Smooth muscle cell (in vitro differentiated cells): Measurements from ENCODE around the gene CHRNA4. TPM values are rescaled to one million over a fixed set of nuclear protein-coding genes. Genes with fewer than 3 reads are reported as not detected.

Source experiments
- DNase-seq: peaks from one replicate; lab custom pipeline; 2025; ENCODE audit not compliant: unreplicated experiment; lab: John Stamatoyannopoulos, UW
- H2AFZ ChIP-seq: fragments of 200-600 bp; sonication (generic); 2 replicates; pipeline ENCODE4 v1.6.0; 2016; ENCODE audit warnings: antibody characterized with exemption, low read depth, mild to moderate bottlenecking
- H3F3A ChIP-seq: fragments of 200-600 bp; sonication (generic); 2 replicates; pipeline ENCODE4 v1.6.0; 2017; ENCODE audit warnings: antibody characterized with exemption, low read depth
- H3K27ac ChIP-seq: fragments of 200-600 bp; sonication (generic); 2 replicates; pipeline ENCODE4 v1.5.1; 2016; ENCODE audit warnings: low read depth, mild to moderate bottlenecking
- H3K27me3 ChIP-seq: fragments of 200-600 bp; sonication (generic); 2 replicates; pipeline ENCODE4 v1.6.1; 2016; ENCODE audit warnings: low read depth, mild to moderate bottlenecking
- H3K36me3 ChIP-seq: fragments of 200-600 bp; sonication (generic); 2 replicates; pipeline ENCODE4 v1.5.1; 2016; ENCODE audit warnings: low read depth
- H3K4me1 ChIP-seq: fragments of 200-600 bp; sonication (generic); 2 replicates; pipeline ENCODE4 v1.5.1; 2016; ENCODE audit warnings: low read depth
- H3K4me2 ChIP-seq: fragments of 200-600 bp; sonication (generic); 2 replicates; pipeline ENCODE4 v1.6.0; 2016; ENCODE audit warnings: mild to moderate bottlenecking
- H3K4me3 ChIP-seq: fragments of 200-600 bp; sonication (generic); 2 replicates; pipeline ENCODE4 v1.5.1; 2016; ENCODE audit warnings: mild to moderate bottlenecking
- H3K79me2 ChIP-seq: fragments of 200-600 bp; sonication (generic); 2 replicates; pipeline ENCODE4 v1.6.0; 2016; ENCODE audit warnings: low read depth, mild to moderate bottlenecking
- H3K9ac ChIP-seq: fragments of 200-600 bp; sonication (generic); 2 replicates; pipeline ENCODE4 v1.6.0; 2016; ENCODE audit warnings: low read depth
- H3K9me3 ChIP-seq: fragments of 200-600 bp; sonication (generic); replicated peaks from 2 replicates; pipeline ENCODE4 v1.5.1; 2016; ENCODE audit warnings: low read depth
- H4K20me1 ChIP-seq: fragments of 200-600 bp; sonication (generic); 2 replicates; pipeline ENCODE4 v1.6.0; 2016; ENCODE audit warnings: low read depth
- CTCF ChIP-seq: fragments of 200-600 bp; sonication (generic); IDR thresholded peaks from 2 replicates; pipeline ENCODE4 v1.5.1; 2017; ENCODE audit warnings: borderline replicate concordance, mild to moderate bottlenecking, antibody characterized with exemption; ENCODE audit not compliant: insufficient read depth, poor library complexity, severe bottlenecking
- WGBS: methylation state at CpG from one replicate; pipeline ENCODE4 v1.1.7; 2016; ENCODE audit warnings: low lambda C conversion rate; 5-methylcytosine and 5-hydroxymethylcytosine counted together
- polyA plus RNA-seq: library from polyadenylated mRNA; unstranded; fragments of >200 nt; fragmentation: Nextera tagmentation; extraction: Ambion mirVana; gene quantifications from 2 replicates; pipeline ENCODE4 v1.2.1, GENCODE V29; 2016
- total RNA-seq: library from RNA; depleted of rRNA; stranded (reverse); fragments of >200 nt; gene quantifications from 2 replicates; pipeline ENCODE4 v1.2.3, GENCODE V29; 2014

The CHRNA4 gene
- total and polyA plus RNA-seq, 2 experiments from 2014 or later, result 0.03 TPM; not detected in 1

- Histone ChIP-seq H3K36me3 (no peaks in the 10 kb centered on the region), H4K20me1 (no peaks in the 10 kb centered on the region), H3K9ac (no peak overlapping the region), H3K9me3 (no peaks in the 10 kb centered on the region), H3K27ac (no peak overlapping the region), H3K27me3 (no peaks in the 10 kb centered on the region), H3K4me3 (no peak overlapping the region), H3K79me2 (no peaks in the 10 kb centered on the region), H3K4me2 (no peak overlapping the region), H3F3A (no peaks in the 10 kb centered on the region), H3K4me1 (no peaks in the 10 kb centered on the region), H2AFZ (no peak overlapping the region)
- 92% methylated on average over 18 of the region's 29 CpGs for WGBS
- TF ChIP-seq CTCF, result no peak
- DNase-seq, result no peak
These were observed 12.2 kb downstream of the CHRNA4 start for GRCh38 chr20:63348828-63349515.

DNA sequence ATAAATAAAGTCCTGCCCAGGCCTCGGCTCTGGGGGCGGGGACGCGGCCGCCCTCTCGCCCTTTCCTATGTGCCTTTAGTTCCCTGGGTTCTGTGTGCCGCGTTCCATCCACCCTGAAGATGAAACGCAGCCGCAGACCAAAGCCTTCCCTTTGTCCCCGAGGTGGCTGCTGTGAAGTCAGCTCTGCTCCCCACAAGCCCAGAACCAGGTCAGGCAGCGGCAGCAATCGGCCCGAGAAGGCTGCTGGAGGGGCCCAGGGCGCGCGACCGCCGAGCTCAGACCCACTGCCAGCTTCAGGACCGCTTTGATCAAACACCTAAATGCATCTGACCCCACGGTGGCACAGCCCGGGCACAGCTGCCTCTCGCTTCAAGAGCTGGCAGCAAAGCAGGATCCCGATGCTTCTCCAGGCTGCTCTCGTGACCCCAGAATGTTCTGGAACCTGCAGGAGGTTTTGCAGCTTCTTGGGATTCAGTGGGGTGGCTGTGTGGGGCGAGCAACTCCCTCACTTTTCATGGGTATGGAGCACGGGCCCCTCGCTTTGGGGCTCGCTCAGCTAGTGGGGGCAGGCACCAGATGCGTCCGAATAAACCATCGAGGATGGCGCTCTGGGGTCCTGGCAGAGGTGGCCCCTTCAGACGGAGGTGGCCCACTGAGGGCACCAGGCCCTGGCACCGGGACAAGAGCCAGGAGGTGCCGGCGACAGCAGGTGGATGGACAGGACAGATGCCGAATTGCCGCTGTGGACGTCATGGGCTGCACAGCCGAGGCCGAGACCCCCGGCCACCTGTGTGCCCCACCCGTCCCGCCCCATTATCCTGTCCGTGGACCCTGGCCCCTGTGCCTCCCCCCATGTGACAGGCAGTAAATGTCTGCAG, 13.0 kb downstream of the CHRNA4 start:
- no peak overlapping the region for H3K4me3 ChIP-seq
- H3K36me3 ChIP-seq, result no peaks in the 10 kb centered on the region
- no peaks in the 10 kb centered on the region for H3K4me1 ChIP-seq
- H3K79me2 ChIP-seq, result no peaks in the 10 kb centered on the region
- H4K20me1 ChIP-seq, result no peaks in the 10 kb centered on the region
- no peaks in the 10 kb centered on the region for H3K9me3 ChIP-seq
- H3F3A ChIP-seq, result no peaks in the 10 kb centered on the region
- TF ChIP-seq CTCF, result no peak
- WGBS, result 91% methylated on average over 41 of the region's 46 CpGs
- no peak overlapping the region for H2AFZ ChIP-seq
- no peak overlapping the region for H3K4me2 ChIP-seq
- DNase-seq, result no peak
- H3K27ac ChIP-seq, result no peak overlapping the region
- H3K9ac ChIP-seq, result no peak overlapping the region
- H3K27me3 ChIP-seq, result no peaks in the 10 kb centered on the region

DNA sequence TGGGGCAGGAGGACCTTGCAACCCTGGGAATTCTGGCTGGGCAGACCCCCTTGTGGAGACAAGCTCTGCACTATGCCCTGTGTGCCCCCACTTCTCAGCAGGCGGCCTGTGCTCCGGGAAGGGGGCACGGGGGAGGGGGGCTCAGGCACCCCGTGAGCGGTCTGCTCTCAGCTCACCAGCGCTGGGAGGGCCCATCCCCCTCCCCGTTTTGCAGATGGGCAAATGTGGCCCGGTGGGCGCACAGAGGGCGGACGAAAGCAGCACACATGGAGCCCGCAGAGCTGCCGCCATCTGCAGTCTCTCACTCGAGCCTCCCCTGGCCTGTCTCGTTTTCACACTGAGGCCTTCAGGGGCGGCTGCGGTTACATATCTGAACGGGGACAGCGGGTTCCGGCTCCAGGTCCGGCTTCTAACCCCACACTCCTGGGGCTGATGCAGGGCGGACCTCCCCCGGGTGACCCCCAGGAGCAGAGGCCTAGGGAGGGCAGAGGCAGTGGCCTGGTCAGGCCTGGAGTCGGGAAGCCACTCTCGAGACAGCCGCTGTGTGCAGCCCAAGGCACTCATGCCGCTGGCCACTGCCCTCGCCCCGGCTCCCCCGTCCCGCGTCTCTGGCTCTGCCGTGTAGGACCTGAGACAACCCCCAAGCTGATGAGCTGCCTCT, 13.9 kb downstream of the CHRNA4 start:
- Histone ChIP-seq H3K36me3 (no peaks in the 10 kb centered on the region), H3K9ac (no peak overlapping the region), H3K4me3 (no peak overlapping the region), H3K4me1 (no peaks in the 10 kb centered on the region), H4K20me1 (no peaks in the 10 kb centered on the region), H3K27me3 (no peaks in the 10 kb centered on the region), H3K9me3 (no peaks in the 10 kb centered on the region), H3F3A (no peaks in the 10 kb centered on the region), H2AFZ (no peak overlapping the region), H3K4me2 (no peak overlapping the region), H3K27ac (no peak overlapping the region), H3K79me2 (no peaks in the 10 kb centered on the region)
- no peak for DNase-seq
- 89% methylated on average over 27 of the region's 33 CpGs for WGBS
- TF ChIP-seq CTCF, result no peak
